KBM-7 (cell line): ENCODE results near the gene POLR2B.

Experiments
- DNase-seq: peaks from one replicate; pipeline ENCODE4 v3.0.0-alpha.2; 2015
- in situ Hi-C: fragments of 300-500 bp; cut with MboI; formaldehyde crosslinking; loops from 2 replicates; pipeline ENCODE4 v1.14.3; 2020; ENCODE audit warnings: low sequenced_read_pairs, low pct_unique_long_range_greater_than_20kb, mixed read lengths

Gene POLR2B

DNA sequence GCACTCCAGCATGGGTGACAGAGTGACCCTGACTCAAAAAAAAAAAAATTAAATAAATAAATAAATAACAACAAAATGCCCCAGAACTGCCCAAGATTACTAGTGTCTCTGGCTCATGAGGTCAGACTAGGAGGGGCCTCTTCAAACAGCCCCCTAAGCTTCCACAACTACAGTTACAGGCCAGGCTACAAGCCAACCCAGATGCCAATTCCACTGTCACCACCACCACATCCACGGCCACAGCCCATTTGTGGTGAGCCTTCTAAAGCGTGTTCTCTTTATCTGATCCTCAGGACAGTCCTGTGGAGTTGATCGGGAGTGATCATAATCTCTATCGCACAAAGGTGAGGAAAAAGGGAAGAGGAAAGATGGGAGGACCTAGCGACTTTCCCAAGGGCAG is 94.9 kb downstream of the POLR2B start:
- in situ Hi-C loops = no loop called here

DNA sequence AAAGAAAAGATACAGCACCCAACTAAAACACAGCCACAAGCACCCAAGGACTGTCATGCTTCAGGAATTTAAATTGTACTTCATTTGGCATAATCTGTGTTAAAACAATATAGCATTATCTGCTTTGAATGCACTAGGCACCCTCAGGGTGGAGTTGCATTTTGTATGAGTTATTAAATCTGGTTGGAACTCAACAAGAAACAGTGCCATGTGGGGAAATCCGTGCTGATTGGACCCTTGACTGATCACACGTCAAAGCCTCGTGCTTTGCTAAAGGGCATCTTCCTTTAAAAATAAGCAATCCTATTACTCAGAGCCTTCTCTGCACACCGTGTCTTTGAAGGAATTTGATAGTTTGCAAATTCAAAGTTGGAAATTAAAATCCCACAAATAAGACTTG is 96.0 kb downstream of the POLR2B start:
- no peak for DNase-seq

More for the DNA sequence above, 94.9 kb downstream of the POLR2B start:
- DNase-seq = no peak

DNA sequence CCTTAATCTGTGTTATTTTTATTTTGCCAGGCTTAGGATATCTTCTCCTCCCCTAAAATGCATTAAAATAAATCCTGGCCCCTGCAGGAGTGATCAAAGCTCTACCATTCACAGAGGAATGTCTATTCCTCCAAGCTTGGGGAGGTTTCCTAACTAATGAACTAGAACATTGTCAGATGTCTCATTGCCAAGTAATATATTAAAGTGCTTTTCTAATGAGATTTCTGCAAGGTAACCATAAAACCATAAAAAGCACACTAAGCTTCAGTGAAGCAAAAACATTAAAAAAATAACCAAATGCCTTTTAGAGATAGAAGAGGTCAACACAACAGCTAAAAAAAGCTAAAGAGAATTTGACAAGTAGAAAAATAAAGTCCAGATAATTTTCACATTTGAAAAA is 96.7 kb downstream of the POLR2B start:
- in situ Hi-C loops = no loop called here
- DNase-seq = no peak

More for the DNA sequence above, 96.0 kb downstream of the POLR2B start:
- in situ Hi-C loops = no loop called here

DNA sequence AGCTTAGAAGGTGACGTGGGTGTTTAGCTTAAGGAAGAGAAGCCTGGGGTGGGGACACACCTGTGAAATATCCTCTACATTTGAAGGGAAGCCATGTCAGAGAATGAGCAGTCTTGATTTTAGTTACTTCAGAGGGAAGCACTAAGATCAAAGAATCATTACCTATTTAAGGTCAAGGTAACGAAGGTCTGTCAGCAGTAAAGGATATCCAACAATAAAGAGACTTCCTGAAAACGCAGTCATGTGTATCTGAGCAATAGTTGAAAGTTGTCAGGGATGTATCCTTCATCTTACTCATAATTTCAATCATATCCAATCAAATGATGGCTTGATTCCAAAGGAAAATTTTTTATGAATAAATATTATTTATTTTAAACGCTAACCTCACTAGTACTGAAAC is 98.0 kb downstream of the POLR2B start:
- in situ Hi-C loops = no loop called here
- DNase-seq = no peak

DNA sequence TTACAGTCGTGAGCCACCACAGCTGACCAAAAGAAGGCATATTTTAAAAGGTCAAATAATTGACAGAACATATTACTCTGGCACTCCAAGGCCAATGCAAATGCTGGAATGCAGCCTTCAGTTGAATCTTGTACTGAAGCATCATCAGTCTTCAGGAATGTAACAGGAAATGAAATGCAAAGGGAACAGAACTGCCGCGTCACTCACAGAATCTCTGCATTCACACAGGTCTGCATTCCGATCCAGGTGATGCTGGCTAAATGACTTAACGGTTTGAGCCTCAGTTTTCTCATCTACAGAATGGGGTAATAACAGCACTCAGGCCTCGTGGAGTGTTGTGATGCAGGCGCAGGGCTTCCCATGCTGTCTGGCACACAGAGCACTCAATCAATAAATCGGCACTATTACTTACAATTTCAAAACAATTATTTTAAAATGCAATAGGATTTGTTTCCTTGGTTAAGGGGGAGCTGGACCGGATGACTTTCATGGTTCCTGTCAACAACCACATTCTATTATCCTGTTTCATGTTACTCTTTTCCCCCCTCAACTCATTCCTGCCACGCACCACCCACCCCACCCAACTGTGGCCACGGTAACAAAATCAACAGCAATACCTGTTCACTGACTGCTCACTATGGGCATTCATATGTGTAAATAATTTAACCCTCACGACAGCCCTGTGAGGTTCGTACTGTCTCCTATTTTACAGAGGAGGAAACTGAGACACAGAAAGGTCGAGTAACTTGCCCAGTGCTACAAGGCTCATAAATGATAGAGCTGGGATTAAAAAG is 99.1 kb downstream of the POLR2B start:
- in situ Hi-C loops = no loop called here
- DNase-seq = no peak

DNA sequence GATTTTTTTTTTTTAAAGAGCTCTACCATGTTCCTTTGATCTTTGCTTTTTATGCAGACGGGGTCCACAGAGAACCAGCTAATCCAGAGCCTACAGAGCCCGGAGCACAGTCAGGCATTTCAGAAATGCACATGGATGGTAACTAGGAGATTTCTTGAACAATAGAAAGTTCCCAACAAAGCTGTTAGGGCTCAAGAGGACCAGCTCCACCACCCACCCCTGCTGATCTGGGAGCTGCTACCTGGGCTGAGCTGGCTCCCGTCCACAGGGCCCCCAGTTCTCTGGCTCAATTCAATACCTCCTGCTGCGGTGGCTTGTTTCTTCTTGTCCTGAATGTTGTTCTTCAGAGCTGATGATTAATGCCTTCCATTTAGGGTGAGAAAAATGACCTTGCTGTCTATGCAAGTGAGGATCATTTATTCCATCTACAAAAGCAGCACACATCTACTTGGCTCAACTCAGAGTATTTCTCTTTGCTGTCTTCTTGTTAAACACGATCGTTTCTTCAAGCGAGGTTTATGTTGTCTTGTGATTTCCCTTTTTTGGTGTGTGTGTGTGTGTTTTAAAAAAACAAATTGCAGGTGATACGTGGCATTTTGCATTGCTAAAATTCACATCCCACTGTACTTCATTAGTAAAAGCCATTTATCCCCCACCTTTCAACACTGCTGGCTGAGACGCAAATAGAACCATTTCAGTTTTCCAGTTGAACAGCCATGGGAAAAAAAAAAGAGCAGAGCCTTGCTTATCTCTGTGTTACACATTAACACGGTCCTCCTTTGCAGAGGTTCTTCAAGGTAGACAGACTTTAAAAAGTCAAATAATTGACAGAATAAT is 100.2 kb downstream of the POLR2B start:
- no peak for DNase-seq
- in situ Hi-C loops = no loop called here
